Spleen (tissue), 7 donors: Measurements from ENCODE around the gene MANSC4.

ENCODE experiments used
- POLR2A ChIP-seq, 3 donors: fragments of 450-650 bp; IDR thresholded peaks; one replicate each; pipeline ENCODE4 v1.5.1; 2017; ENCODE audit warnings: antibody characterized with exemption in 3 of 3, mild to moderate bottlenecking in 1 of 3
- POLR2AphosphoS5 ChIP-seq, 3 donors: sonication (generic); formaldehyde crosslinking; IDR thresholded peaks; one replicate each; pipeline ENCODE4 v1.5.1; 2017; ENCODE audit warnings: antibody characterized with exemption in 3 of 3
- TF ChIP-seq, protein P1 (sequence below), 11 experiments: fragments of 200-600 bp in 7 of 11; fragments of 450-650 bp in 4 of 11; sonication (generic) in 4 of 11; IDR thresholded peaks in 8 of 11; conservative IDR thresholded peaks in 3 of 11; 1 replicate in 7 of 11; 2 replicates in 4 of 11; pipeline versions ENCODE4 v1.4.0 to v1.8.0; 2016 to 2021; ENCODE audit warnings: antibody characterized with exemption in 11 of 11, inconsistent platforms in 4 of 11, mild to moderate bottlenecking in 1 of 11
- donor health status: DM: no; HTN: no; CAD: no; lungs with moderate emphysema.
- donor health status: DM: no; HTN: no; CAD: no.
- donor health status: DM: no; HTN: no; CAD: no.

DNA sequence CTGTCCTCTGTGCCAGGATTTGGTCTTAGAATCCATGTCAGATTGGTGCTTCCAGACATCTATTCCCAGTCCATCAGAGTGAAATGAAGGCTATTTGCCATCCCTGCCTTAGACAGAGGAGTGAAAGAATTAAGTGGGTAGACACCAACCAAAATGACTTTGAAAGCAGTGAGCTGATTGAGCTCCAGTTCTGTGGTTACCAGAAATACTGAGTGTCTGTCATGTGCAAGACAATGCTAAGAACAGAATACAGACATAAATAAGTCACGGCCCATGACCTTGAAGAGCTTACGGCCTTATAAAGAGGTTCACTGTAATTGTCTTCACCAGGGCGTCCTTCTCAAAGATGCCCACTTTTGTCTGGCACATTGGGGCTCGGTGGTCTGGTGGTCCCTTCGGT, 21.6 kb upstream of the MANSC4 start:
- TF ChIP-seq POLR2A (IDR thresholded peaks at IDR 0.05) (no peak), POLR2AphosphoS5 (IDR thresholded peaks at IDR 0.05) (no peak)
- TF ChIP-seq, protein P1, sequence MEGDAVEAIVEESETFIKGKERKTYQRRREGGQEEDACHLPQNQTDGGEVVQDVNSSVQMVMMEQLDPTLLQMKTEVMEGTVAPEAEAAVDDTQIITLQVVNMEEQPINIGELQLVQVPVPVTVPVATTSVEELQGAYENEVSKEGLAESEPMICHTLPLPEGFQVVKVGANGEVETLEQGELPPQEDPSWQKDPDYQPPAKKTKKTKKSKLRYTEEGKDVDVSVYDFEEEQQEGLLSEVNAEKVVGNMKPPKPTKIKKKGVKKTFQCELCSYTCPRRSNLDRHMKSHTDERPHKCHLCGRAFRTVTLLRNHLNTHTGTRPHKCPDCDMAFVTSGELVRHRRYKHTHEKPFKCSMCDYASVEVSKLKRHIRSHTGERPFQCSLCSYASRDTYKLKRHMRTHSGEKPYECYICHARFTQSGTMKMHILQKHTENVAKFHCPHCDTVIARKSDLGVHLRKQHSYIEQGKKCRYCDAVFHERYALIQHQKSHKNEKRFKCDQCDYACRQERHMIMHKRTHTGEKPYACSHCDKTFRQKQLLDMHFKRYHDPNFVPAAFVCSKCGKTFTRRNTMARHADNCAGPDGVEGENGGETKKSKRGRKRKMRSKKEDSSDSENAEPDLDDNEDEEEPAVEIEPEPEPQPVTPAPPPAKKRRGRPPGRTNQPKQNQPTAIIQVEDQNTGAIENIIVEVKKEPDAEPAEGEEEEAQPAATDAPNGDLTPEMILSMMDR (IDR thresholded peaks at IDR 0.05 in 8 of 11, conservative IDR thresholded peaks at IDR 0.05 in 3 of 11) = no peak
